Measurements from ENCODE around the gene RBMS1.

RBMS1 gene

DNA sequence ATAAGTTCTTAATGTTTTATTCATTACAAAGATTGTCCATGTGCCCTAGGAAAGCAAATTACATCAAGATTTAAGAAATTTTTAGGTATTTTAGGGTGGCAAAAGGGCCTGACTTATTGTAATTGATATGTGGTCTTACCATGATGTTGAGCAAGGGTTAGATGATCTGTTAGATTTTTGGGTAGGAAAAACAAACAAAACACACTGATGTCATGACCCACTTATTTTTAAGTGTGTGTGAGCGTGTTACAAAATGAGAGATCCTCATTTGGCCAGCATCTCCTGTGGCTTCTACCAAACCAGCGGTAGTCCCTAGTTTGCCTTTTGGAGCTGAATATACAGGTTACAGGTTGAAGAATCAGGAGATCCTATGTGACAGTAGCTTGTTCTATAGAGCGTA is 203.8 kb downstream of the RBMS1 start:
- TF ChIP-seq, protein P1, sequence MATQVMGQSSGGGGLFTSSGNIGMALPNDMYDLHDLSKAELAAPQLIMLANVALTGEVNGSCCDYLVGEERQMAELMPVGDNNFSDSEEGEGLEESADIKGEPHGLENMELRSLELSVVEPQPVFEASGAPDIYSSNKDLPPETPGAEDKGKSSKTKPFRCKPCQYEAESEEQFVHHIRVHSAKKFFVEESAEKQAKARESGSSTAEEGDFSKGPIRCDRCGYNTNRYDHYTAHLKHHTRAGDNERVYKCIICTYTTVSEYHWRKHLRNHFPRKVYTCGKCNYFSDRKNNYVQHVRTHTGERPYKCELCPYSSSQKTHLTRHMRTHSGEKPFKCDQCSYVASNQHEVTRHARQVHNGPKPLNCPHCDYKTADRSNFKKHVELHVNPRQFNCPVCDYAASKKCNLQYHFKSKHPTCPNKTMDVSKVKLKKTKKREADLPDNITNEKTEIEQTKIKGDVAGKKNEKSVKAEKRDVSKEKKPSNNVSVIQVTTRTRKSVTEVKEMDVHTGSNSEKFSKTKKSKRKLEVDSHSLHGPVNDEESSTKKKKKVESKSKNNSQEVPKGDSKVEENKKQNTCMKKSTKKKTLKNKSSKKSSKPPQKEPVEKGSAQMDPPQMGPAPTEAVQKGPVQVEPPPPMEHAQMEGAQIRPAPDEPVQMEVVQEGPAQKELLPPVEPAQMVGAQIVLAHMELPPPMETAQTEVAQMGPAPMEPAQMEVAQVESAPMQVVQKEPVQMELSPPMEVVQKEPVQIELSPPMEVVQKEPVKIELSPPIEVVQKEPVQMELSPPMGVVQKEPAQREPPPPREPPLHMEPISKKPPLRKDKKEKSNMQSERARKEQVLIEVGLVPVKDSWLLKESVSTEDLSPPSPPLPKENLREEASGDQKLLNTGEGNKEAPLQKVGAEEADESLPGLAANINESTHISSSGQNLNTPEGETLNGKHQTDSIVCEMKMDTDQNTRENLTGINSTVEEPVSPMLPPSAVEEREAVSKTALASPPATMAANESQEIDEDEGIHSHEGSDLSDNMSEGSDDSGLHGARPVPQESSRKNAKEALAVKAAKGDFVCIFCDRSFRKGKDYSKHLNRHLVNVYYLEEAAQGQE (IDR thresholded peaks at IDR 0.05; ENCODE audit: insufficient read depth in 1 of 2, low read depth in 2 of 2, low read length in 2 of 2) = no peak
- TF ChIP-seq FOXP2 (optimal IDR thresholded peaks at IDR 0.05; ENCODE audit: borderline replicate concordance, extremely low read depth, extremely low read length, insufficient read depth) (no peak), POLR2AphosphoS5 (IDR thresholded peaks at IDR 0.05; ENCODE audit: low read depth, low read length) (no peak), TAF1 (IDR thresholded peaks at IDR 0.05; ENCODE audit: borderline replicate concordance, insufficient read depth, low read length) (no peak), SIN3A (IDR thresholded peaks at IDR 0.05; ENCODE audit: borderline replicate concordance, insufficient read depth, low read length) (no peak)

DNA sequence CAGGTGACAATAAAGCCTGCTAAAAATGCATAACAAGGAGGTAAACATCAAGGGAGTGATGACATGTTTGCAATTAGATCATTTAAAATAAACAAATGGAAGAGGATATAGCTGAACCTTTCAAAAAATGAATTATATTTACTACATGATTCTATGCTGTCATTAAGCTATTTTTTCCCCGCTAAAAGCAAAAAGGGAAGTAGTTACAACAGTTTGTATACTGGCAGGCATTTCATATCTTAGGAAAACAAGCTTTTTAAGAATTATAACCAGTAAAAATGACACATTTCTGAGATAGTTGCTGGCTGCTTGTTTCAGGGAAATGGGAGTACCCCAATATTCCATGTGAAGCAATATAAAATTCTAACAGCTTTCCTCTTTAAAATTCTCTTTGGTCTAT is 204.5 kb downstream of the RBMS1 start:
- TF ChIP-seq SIN3A (IDR thresholded peaks at IDR 0.05; ENCODE audit: borderline replicate concordance, insufficient read depth, low read length) (no peak), FOXP2 (optimal IDR thresholded peaks at IDR 0.05; ENCODE audit: borderline replicate concordance, extremely low read depth, extremely low read length, insufficient read depth) (no peak), TAF1 (IDR thresholded peaks at IDR 0.05; ENCODE audit: borderline replicate concordance, insufficient read depth, low read length) (no peak), POLR2AphosphoS5 (IDR thresholded peaks at IDR 0.05; ENCODE audit: low read depth, low read length) (no peak)
- TF ChIP-seq, protein P1 (IDR thresholded peaks at IDR 0.05; ENCODE audit: insufficient read depth in 1 of 2, low read depth in 2 of 2, low read length in 2 of 2) = no peak

GRCh38 chr2:160288324-160288723 is 205.3 kb downstream of the RBMS1 start:
- TF ChIP-seq FOXP2 (optimal IDR thresholded peaks at IDR 0.05; ENCODE audit: borderline replicate concordance, extremely low read depth, extremely low read length, insufficient read depth) (no peak), TAF1 (IDR thresholded peaks at IDR 0.05; ENCODE audit: borderline replicate concordance, insufficient read depth, low read length) (no peak), SIN3A (IDR thresholded peaks at IDR 0.05; ENCODE audit: borderline replicate concordance, insufficient read depth, low read length) (no peak), POLR2AphosphoS5 (IDR thresholded peaks at IDR 0.05; ENCODE audit: low read depth, low read length) (no peak)
- TF ChIP-seq, protein P1 (IDR thresholded peaks at IDR 0.05; ENCODE audit: insufficient read depth in 1 of 2, low read depth in 2 of 2, low read length in 2 of 2) = no peak

DNA sequence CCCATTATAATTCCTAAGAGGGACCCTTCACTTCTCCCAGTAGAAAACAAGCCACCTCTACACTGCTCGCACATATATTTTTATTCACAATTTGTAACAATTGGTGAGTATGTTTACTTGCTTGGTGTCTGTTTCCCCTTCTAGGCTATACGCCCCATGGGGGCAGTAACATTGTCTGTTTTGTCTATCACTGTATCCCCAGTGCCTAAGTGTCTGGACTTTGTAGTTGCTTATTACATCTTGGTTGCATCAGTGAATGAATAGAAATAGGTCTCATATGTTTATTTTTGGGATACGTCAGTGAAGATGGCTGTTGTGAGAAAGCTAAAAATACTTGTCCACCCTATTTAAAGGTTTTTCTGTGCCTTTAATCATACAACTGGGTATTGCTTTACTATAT is 206.1 kb downstream of the RBMS1 start:
- TF ChIP-seq POLR2AphosphoS5 (IDR thresholded peaks at IDR 0.05; ENCODE audit: low read depth, low read length) (no peak), FOXP2 (optimal IDR thresholded peaks at IDR 0.05; ENCODE audit: borderline replicate concordance, extremely low read depth, extremely low read length, insufficient read depth) (no peak), TAF1 (IDR thresholded peaks at IDR 0.05; ENCODE audit: borderline replicate concordance, insufficient read depth, low read length) (no peak), SIN3A (IDR thresholded peaks at IDR 0.05; ENCODE audit: borderline replicate concordance, insufficient read depth, low read length) (no peak)
- TF ChIP-seq, protein P1 (IDR thresholded peaks at IDR 0.05; ENCODE audit: insufficient read depth in 1 of 2, low read depth in 2 of 2, low read length in 2 of 2) = no peak

DNA sequence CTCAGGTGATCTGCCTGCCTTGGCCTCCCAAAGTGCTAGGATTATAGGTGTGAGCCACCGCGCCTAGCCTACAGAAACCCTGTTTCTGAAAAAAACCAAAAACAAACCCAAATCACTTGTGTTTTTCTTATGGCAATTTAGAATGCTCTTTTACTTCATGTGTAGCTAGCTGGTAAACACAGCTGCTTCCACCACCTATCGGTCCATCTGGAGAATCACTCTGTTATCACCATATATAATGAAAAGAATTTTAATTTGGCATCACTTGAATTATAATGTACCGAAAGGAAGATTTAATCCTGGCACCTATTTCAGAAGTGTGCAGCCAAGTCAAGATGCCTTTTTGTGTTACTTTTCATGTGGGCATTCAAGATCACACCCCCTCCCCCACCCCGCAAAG is 207.1 kb downstream of the RBMS1 start:
- TF ChIP-seq POLR2AphosphoS5 (IDR thresholded peaks at IDR 0.05; ENCODE audit: low read depth, low read length) (no peak), SIN3A (IDR thresholded peaks at IDR 0.05; ENCODE audit: borderline replicate concordance, insufficient read depth, low read length) (no peak), TAF1 (IDR thresholded peaks at IDR 0.05; ENCODE audit: borderline replicate concordance, insufficient read depth, low read length) (no peak), FOXP2 (optimal IDR thresholded peaks at IDR 0.05; ENCODE audit: borderline replicate concordance, extremely low read depth, extremely low read length, insufficient read depth) (no peak)
- TF ChIP-seq, protein P1 (IDR thresholded peaks at IDR 0.05; ENCODE audit: insufficient read depth in 1 of 2, low read depth in 2 of 2, low read length in 2 of 2) = no peak
